ENCODE data around the gene SLC25A48. TPM values are rescaled to one million over a fixed set of nuclear protein-coding genes. Genes with fewer than 3 reads are reported as not detected.

The SLC25A48 gene
- total and polyA plus RNA-seq, 2 of the 4 experiments (the other 2 are of a cell fraction) = not detected

DNA sequence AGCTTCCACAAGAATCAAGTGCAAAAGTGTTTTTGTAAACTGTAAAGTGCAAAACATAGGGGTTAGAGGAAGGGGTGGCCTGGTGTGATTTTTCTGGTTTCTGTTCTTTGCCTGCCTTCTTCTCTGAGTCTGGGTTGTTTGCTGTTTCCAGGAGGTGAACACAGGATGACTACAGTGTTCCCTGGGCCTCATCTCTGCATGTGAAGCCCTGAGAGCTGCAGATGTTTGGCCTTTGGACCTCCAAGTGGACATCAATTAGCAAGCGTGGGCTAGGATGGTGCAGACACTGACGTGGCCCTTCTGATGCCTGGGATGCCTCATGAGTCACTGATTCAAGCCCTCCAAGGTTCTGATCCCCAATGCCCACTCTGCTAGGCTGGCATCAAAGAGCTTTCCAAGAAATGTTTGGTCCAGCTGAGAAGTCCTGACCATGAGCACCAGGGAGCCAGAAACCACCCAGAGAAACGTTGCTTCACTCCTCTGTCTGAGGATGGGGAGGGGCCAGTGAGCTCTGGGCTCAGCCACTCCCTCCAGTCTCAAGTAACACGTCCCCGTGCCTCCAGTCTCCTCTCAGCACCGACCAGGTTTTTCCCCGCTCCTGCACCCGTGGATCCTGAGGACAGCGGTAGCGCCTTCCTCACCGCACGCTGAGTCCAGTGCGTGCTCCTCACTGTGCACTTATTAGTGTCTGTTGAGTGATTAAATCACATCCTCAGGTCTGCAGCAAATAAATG lies 53.6 kb downstream of the SLC25A48 start (continued):
- TF ChIP-seq MXI1 (IDR thresholded peaks at IDR 0.05; ENCODE audit: borderline replicate concordance, low read depth, low read length) = no peak

DNA sequence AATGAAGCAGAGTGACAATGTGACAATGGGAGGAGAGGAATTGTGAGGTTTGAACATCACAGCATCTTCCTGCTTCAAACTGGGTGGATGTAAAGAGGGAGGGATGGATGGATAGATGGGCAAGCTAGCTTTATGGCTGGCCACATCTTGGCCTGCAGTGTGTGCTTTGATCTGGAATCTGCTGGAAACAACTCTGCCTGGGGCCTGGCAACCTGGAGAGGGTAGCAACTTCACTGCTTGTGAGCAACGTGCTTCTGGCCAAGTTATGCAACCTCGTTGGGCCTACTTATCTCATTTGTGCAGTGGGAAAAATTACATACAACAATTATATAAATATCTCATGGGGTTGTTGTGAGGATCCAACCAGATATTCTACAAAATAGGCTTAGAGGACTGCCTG lies 55.8 kb downstream of the SLC25A48 start:
- BruUV-seq (replicated peaks) = no TSS peak
- CTCF ChIA-PET = no interaction called here
- H4K8ac ChIP-seq (ENCODE audit: low read depth in 2 of 2, low read length in 2 of 2) = no peak overlapping the region
- H3K14ac ChIP-seq (replicated peaks; ENCODE audit: low read depth, low read length) = no peak overlapping the region
- peaks cover 13% of the 10 kb centered on the region for H3K27me3 ChIP-seq (ENCODE audit: control insufficient read depth, insufficient read depth, low read length)
- DNase-seq (no peak), ATAC-seq (ENCODE audit: low read depth) (no peak)
- H2BK15ac ChIP-seq (ENCODE audit: low read depth, low read length) = no peak overlapping the region
- H3K18ac ChIP-seq (ENCODE audit: low read depth, low read length) = no peak overlapping the region
- H4K91ac ChIP-seq (ENCODE audit: insufficient read depth, low read depth, low read length) = no peak overlapping the region
- no peak overlapping the region for H2AFZ ChIP-seq (replicated peaks; ENCODE audit: low read length, poor library complexity)
- H3K23ac ChIP-seq (ENCODE audit: low read depth, low read length) = no peak overlapping the region
- no peak overlapping the region for H3K56ac ChIP-seq (ENCODE audit: extremely low read depth, insufficient read depth, low read length)
- peaks cover 9% of the 10 kb centered on the region; the same call in 1 of the 2 replicates for H3K4me1 ChIP-seq (ENCODE audit: control insufficient read depth, insufficient read depth, low read length)
- no peak overlapping the region for H2AK9ac ChIP-seq (replicated peaks; ENCODE audit: low read depth, low read length, poor library complexity)
- no peak overlapping the region for H2BK120ac ChIP-seq (ENCODE audit: low read depth, low read length)
- H3K4me2 ChIP-seq (ENCODE audit: low read depth, low read length) = no peak overlapping the region
- no peaks in the 10 kb centered on the region for H3K79me1 ChIP-seq (ENCODE audit: low read depth in 1 of 2, low read length in 2 of 2)
- H4K20me1 ChIP-seq (ENCODE audit: insufficient read depth, low read length) = no peaks in the 10 kb centered on the region
- H2BK20ac ChIP-seq (ENCODE audit: low read depth, low read length) = no peak overlapping the region
- H3K9me3 ChIP-seq (ENCODE audit: control insufficient read depth, insufficient read depth, low read length) = no peaks in the 10 kb centered on the region
- no CpG with 5 or more reads among the region's 2 CpGs for WGBS, 2 experiments (ENCODE audit: extremely low coverage in 2 of 2, insufficient read length in 1 of 2)
- POLR2A ChIA-PET (ENCODE audit: unreplicated experiment) = no interaction called here
- no peak overlapping the region for H2BK5ac ChIP-seq (ENCODE audit: low read depth, low read length, poor library complexity, severe bottlenecking)
- H2AK5ac ChIP-seq (ENCODE audit: low read depth, low read length) = no peak overlapping the region
- dilution Hi-C loops (cut with HindIII; ENCODE audit: low sequenced_read_pairs, unreplicated experiment) = no loop called here
- no peak overlapping the region for H3K27ac ChIP-seq (ENCODE audit: insufficient read depth, low read length)
- H3K9me1 ChIP-seq (ENCODE audit: insufficient read depth, low read length) = no peaks in the 10 kb centered on the region
- intact Hi-C loops (cut with micrococcal nuclease) = no loop called here
- in situ Hi-C loops (cut with MboI; ENCODE audit: low sequenced_read_pairs) = no loop called here
- H4K5ac ChIP-seq (ENCODE audit: low read depth, low read length) = no peak overlapping the region
- no peak overlapping the region for H3K4ac ChIP-seq (ENCODE audit: low read depth, low read length)
- H3K36me3 ChIP-seq (ENCODE audit: control insufficient read depth, insufficient read depth, low read length) = no peaks in the 10 kb centered on the region
- no peak overlapping the region for H3K9ac ChIP-seq (ENCODE audit: low read depth, low read length)
- H3K4me3 ChIP-seq (ENCODE audit: insufficient read depth, low read depth, low read length) = no peak overlapping the region
- no peak for TF ChIP-seq MXI1 (IDR thresholded peaks at IDR 0.05; ENCODE audit: borderline replicate concordance, low read depth, low read length)
- TF ChIP-seq, protein P1, sequence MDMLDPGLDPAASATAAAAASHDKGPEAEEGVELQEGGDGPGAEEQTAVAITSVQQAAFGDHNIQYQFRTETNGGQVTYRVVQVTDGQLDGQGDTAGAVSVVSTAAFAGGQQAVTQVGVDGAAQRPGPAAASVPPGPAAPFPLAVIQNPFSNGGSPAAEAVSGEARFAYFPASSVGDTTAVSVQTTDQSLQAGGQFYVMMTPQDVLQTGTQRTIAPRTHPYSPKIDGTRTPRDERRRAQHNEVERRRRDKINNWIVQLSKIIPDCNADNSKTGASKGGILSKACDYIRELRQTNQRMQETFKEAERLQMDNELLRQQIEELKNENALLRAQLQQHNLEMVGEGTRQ (IDR thresholded peaks at IDR 0.05; ENCODE audit: low read depth, low read length) = no peak
- TF ChIP-seq RCOR1 (IDR thresholded peaks at IDR 0.05; ENCODE audit: insufficient replicate concordance, low read length) = no peak
- TF ChIP-seq RFX5 (IDR thresholded peaks at IDR 0.05; ENCODE audit: low read depth, low read length) = no peak
- no peak for TF ChIP-seq MAFK (IDR thresholded peaks at IDR 0.05; ENCODE audit: low read depth, low read length)
- TF ChIP-seq POLR2A (IDR thresholded peaks at IDR 0.05; ENCODE audit: low read depth, low read length) = no peak
- no peak for TF ChIP-seq SMC3 (IDR thresholded peaks at IDR 0.05; ENCODE audit: low read depth, low read length)
- TF ChIP-seq, protein P2, sequence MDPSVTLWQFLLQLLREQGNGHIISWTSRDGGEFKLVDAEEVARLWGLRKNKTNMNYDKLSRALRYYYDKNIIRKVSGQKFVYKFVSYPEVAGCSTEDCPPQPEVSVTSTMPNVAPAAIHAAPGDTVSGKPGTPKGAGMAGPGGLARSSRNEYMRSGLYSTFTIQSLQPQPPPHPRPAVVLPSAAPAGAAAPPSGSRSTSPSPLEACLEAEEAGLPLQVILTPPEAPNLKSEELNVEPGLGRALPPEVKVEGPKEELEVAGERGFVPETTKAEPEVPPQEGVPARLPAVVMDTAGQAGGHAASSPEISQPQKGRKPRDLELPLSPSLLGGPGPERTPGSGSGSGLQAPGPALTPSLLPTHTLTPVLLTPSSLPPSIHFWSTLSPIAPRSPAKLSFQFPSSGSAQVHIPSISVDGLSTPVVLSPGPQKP (IDR thresholded peaks at IDR 0.05; ENCODE audit: borderline replicate concordance, low read depth, low read length) = no peak
- TF ChIP-seq NFE2L2 (IDR thresholded peaks at IDR 0.05; ENCODE audit: low read depth, low read length) = no peak
- TF ChIP-seq CEBPB (IDR thresholded peaks at IDR 0.05; ENCODE audit: low read depth, low read length) = no peak
- TF ChIP-seq RAD21 (IDR thresholded peaks at IDR 0.05; ENCODE audit: low read length) = no peak
- TF ChIP-seq CHD1 (IDR thresholded peaks at IDR 0.05; ENCODE audit: low read depth, low read length) = no peak
- no peak for TF ChIP-seq FOS (IDR thresholded peaks at IDR 0.05; ENCODE audit: low read depth, low read length)
- TF ChIP-seq MAZ (IDR thresholded peaks at IDR 0.05; ENCODE audit: borderline replicate concordance, low read depth, low read length) = no peak
